Endothelial cell of hepatic sinusoid (primary cell): Measurements from ENCODE around the gene GLI2.

Experiments used
- in situ Hi-C: cut with HindIII; loops from 2 replicates; pipeline ENCODE4 v1.10.0; 2017; ENCODE audit warnings: low sequenced_read_pairs

Gene GLI2

DNA sequence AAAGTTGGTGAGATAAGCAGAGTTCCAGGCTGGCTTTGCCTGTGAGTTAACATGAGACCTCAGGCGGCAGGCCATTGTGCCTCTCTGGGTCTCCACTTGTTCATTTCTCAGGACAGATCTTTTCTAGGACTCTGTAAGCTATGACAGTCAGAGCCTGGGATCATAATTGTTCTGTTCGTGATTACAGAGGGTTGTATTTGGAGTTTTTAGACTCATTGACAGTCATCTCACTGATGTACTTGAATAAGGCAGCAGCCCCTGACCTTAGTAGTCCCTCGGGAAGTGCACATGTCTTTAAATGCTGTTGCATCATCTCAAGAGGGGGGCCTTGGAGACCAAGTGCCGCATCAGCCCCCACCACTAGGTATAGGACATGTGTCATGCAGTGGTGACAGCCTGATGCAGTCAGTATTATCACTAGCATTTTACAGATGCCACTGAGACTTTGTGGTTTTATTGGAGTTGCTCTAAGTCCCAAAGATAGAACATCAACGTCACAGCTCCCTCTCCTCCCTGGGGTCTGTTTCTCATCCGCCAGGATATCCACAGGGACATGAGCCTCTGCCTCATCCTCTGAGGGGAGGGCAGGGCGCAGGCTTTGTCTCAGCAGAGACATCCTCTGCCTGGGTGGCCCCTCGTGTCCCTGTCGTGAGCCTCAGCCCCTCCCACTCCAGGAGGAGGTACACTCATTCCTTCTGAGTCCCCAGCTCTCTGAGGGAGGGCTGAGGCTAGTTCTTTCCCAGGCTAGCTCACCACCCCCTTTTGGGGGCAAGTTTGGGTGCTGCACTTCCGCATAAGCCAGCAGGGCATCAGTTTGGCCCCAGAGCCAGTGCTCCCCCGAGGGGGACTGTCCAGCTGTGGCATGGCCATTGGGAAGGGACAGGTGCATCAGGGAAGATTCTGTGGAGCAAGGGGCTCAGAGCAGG lies 14.1 kb downstream of the GLI2 start:
- in situ Hi-C loops = no loop called here

DNA sequence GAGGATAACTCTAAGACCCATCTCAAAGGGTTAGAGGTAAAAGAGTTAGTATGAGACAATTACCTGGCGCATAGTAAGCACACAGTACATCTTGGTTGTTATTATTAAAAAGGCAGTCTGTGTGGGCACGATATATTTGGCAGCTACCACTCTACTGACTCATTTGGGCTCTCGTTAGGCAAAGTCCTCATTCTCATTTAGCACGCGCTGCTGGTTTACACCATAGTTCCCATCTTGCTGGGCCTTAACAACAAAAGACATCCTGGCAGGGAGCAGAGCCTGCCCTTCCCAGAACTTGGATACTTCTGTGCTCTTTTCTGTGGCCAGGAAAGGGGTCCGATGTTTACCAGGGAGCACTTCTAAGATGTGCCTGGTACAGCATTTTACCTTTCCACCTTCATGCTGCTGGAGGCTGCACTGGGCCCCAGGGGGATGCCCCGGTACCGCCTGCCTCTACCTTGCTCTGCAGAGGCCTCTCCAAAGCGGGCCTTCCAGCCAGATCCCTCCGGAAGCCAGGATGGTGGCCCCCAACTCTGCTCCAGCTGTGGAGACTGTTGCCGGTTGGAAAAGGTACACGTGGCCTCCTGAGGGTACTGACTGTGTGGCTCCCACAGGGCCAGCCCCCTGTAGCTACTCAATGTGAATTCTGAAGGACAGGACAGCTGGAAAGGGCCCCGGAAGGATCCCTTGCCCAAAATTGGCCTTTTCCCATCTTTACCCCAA lies 15.0 kb downstream of the GLI2 start:
- in situ Hi-C loops = no loop called here

- in situ Hi-C loops = no loop called here
Measured at GRCh38 chr2:120751553-120751952, 15.9 kb downstream of the GLI2 start.

- in situ Hi-C loops = no loop called here
Measured at GRCh38 chr2:120754067-120754960, 18.6 kb downstream of the GLI2 start.

GRCh38 chr2:120758181-120759144 lies 22.8 kb downstream of the GLI2 start:
- in situ Hi-C loops = no loop called here

DNA sequence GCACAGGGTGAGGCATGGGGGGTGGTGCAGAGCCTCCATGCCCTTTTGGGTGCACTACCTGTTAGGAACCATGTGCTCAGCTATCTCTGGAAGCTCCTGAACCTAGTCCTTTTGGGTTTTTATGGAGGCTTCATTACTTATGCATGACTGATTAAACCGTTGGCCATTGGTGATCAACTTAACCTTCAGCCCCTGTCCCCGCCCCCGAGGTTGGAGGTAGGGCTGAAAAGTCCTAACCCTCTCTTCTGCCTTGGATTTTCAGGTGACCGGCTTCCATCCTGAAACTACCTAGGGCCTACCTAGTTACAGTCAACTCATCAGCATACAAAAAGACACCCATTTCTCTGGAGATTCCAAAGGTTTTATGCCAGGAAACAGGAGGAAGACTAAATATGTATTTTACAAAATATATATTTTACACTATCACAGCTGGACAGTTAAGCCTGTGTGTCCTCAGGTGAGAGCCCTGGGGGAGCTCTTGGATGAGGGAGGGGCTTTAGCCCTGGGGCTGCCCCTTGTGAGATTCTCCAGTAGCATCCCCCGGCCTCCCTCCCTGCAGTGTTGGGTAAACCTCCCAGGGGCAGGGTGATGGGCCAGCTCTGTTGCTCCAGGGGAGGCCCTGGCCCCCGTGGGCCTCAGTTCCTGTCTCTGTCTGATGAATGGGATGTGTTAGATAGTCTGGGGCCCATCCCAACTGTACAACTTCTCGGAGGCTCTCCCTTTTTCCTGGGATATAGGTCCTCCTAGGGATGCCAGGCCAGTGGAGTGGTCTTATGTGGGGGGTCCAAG lies 24.1 kb downstream of the GLI2 start:
- in situ Hi-C loops = no loop called here

DNA sequence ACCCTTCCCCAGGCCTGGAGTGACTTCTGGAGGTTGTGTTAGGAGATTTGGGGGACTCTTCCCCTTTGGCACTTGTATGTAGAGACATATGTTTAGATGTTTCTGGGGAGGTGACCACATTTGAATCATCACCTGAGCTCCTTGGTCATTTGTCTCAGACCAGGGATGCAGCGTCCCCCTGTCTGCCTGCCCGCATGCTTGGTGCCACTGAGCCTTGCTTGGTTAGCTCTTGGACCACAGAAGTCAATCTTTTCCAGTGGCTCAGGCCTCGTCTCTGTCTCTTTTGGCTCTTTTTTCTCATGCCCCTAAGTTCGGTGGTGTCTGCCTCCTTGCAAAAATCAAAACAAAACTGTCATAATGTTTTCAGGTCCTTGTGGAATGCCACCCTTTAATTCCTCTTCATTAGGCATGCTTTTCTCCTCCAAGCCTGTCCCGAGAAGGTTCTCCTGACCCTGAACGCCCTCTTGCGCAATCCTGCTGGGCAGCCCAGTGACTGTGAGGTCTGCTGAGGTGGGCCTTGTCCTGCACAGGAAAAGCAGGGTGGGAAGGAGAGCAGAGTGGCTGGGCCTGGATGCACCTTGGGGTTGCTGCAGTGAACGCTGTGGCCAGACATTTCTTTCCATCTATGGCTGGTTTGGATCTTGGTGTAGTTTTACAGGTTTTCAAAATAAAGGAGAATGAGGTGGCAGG lies 24.9 kb downstream of the GLI2 start:
- in situ Hi-C loops = no loop called here

GRCh38 chr2:120761164-120761861 lies 25.6 kb downstream of the GLI2 start:
- in situ Hi-C loops = no loop called here

GRCh38 chr2:120761911-120762310 lies 26.2 kb downstream of the GLI2 start:
- in situ Hi-C loops = no loop called here

DNA sequence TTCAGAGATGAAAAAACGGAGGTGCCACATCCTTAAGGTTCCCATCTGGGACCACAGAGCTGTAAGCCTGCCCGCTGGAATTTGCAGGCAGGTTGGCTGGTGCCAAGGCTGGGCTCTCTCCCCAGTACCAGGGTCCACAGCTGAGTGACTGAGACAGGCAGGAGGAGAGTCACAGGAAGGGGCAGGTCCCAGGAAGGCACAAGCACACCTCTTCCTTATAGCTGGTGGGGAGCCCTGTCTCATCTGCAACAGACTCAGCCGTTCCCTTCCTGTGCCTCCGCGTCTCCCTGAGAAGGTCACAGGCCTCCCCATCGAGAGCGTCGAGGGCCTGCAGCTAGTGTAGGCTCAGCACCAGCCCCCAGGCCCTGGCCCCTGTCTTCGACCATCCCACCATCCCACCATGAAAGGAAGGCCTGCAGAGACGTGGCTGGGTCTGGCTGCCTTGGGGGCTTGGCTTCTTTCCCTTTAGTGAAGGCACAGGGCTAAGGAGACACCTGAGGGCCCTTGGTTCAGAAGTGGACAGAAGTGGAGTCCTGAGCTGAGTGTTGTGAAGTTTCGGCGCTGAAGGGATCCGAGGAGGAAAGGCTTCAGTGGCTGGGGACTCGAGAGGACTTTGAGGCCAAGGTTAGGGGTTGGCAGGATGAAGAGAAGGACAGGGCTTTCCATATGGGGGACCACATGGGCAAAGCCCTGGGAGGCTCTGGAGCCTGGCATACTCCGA lies 26.8 kb downstream of the GLI2 start:
- in situ Hi-C loops = no loop called here

- in situ Hi-C loops = no loop called here
Measured at GRCh38 chr2:120763508-120763907, 27.8 kb downstream of the GLI2 start.

DNA sequence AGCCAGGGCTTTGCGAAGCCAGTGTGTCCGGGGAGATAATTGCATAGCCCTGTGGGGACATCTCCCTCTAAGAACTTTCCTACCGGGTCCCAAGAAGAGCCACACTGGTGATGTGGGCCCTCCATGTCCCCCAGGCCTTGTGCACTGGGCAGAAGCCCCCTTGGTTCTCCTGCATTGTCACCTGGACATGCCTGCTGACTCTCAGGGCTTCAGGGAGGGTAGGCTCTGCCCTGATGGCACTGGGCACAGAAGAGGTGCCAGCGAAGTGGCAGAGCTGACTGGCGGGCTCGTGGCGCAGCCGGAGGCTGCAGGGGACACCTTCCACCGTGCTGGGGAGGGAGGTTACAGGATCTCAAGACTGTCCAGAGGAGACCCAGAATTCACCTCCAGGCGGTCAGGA lies 28.3 kb downstream of the GLI2 start:
- in situ Hi-C loops = no loop called here

DNA sequence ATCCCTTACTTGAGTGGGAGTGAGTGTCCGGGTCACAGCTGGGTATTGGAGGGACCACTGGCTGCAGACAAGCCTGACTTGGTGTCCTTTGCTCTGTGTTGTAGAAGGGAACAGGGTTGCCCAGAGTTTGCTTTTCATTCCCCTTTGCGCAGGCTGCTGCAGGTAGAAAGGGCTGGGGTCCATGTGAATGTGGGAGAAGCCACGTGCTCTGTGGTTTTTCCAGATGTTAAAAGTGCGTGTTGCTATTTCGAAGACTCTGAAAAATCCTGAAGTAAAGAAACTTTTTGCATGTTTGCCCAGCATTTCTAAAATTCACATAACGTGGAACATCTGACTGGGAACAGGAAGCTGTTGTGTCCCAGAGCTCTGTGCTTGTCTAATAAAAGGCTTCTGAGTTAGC lies 28.8 kb downstream of the GLI2 start:
- in situ Hi-C loops = no loop called here

DNA sequence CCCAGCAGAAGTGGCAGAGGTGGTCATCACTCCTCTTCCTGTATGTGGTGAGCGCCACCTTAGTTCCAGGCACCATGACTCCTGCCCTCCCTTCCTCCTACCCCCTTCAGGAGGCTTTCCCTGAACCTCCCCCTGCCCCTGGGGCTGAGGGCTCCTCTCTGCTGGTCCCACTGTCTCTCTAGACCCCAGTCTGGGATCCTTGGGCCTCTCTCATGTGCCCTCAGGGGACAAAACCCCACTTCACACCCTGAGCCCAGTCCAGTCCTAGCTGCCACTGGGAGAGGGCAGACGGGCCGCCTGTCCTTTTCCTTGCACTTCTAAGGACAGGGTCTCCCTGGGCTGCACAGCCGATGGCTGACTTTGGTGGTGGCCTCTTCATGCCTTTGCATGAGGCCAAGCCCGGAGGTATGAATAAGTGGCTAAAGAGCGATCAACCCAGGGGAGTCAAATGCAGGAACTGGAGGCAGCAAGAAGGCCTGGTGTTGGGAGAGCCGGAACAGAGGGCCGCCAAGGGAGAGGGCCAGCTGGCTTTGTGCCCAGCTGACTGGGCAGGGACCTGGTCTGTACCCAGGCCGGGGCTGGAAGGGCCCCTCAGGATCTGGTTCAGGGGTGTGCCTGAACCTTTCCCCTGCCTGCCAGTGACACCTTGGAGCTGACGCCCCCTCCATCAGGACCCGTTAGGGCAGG lies 29.5 kb downstream of the GLI2 start:
- in situ Hi-C loops = no loop called here

GRCh38 chr2:120765678-120766469 lies 30.2 kb downstream of the GLI2 start:
- in situ Hi-C loops = no loop called here
